Ramos (cell line): ENCODE results near the gene ANKRD33B.
"Not testable (repeated sequence)": the region's sequence is repeated elsewhere in the genome, so short reads cannot be mapped to it uniquely, and the experiment has no call there.

Experiments
- in situ Hi-C: fragments of 300-500 bp; cut with MboI; formaldehyde crosslinking; loops from one replicate; pipeline ENCODE4 v1.14.3; 2022; ENCODE audit warnings: low sequenced_read_pairs; ENCODE audit not compliant: unreplicated experiment

ANKRD33B gene

GRCh38 chr5:10556289-10556807, 7.5 kb upstream of the ANKRD33B start:
- in situ Hi-C loops, result no loop called here

- in situ Hi-C loops, result no loop called here
Observed at GRCh38 chr5:10556893-10557746, 6.8 kb upstream of the ANKRD33B start.

- in situ Hi-C loops, result no loop called here
Observed at GRCh38 chr5:10559151-10559550, 4.7 kb upstream of the ANKRD33B start.

GRCh38 chr5:10559871-10560270, 4.0 kb upstream of the ANKRD33B start:
- in situ Hi-C loops, result no loop called here

GRCh38 chr5:10562201-10563109, 1.4 kb upstream of the ANKRD33B start:
- in situ Hi-C loops, result no loop called here

- in situ Hi-C loops, result no loop called here
Observed at GRCh38 chr5:10563110-10563944, 543 bp upstream of the ANKRD33B start.

- in situ Hi-C loops, result no loop called here
Observed at GRCh38 chr5:10564838-10565784, 1.2 kb downstream of the ANKRD33B start.

GRCh38 chr5:10565785-10566542, 2.1 kb downstream of the ANKRD33B start:
- in situ Hi-C loops, result no loop called here

- in situ Hi-C loops, result no loop called here
Observed at GRCh38 chr5:10566543-10567068, 2.7 kb downstream of the ANKRD33B start.

- in situ Hi-C loops, result no loop called here
Observed at GRCh38 chr5:10567121-10567591, 3.3 kb downstream of the ANKRD33B start.

- in situ Hi-C loops, result no loop called here
Observed at GRCh38 chr5:10567781-10568321, 4.0 kb downstream of the ANKRD33B start.

GRCh38 chr5:10570540-10570939, 6.7 kb downstream of the ANKRD33B start:
- in situ Hi-C loops, result not testable (repeated sequence)

- in situ Hi-C loops, result no loop called here
Observed at GRCh38 chr5:10572451-10572850, 8.6 kb downstream of the ANKRD33B start.

GRCh38 chr5:10573487-10574145, 9.7 kb downstream of the ANKRD33B start:
- in situ Hi-C loops, result no loop called here

- in situ Hi-C loops, result not testable (repeated sequence)
Observed at GRCh38 chr5:10574879-10575278, 11.0 kb downstream of the ANKRD33B start.

- in situ Hi-C loops, result no loop called here
Observed at GRCh38 chr5:10576121-10576789, 12.4 kb downstream of the ANKRD33B start.

GRCh38 chr5:10576790-10577189, 12.9 kb downstream of the ANKRD33B start:
- in situ Hi-C loops, result no loop called here
